HG03378 (cell line): ENCODE results near the gene STK40.

Source experiments
- ATAC-seq: cut with Tn5 transposase; IDR thresholded peaks from one replicate; pipeline ENCODE4 v1.9.1; 2021; ENCODE audit warnings: mild to moderate bottlenecking, moderate library complexity; ENCODE audit not compliant: unreplicated experiment

Gene STK40

GRCh38 chr1:36346741-36347370, 38.9 kb downstream of the STK40 start:
- no peak for ATAC-seq

- no peak for ATAC-seq
Observed at GRCh38 chr1:36345353-36345752, 40.4 kb downstream of the STK40 start.

GRCh38 chr1:36344395-36344680, 41.4 kb downstream of the STK40 start:
- ATAC-seq, result no peak

- ATAC-seq, result no peak
Observed at GRCh38 chr1:36343651-36344394, 41.9 kb downstream of the STK40 start.

- ATAC-seq, result no peak
Observed at GRCh38 chr1:36342426-36343185, 43.1 kb downstream of the STK40 start.

GRCh38 chr1:36341626-36342320, 44.0 kb downstream of the STK40 start:
- no peak for ATAC-seq

GRCh38 chr1:36339615-36340014, 46.1 kb downstream of the STK40 start:
- no peak for ATAC-seq

- ATAC-seq, result no peak
Observed at GRCh38 chr1:36339215-36339614, 46.5 kb downstream of the STK40 start.

- no peak for ATAC-seq
Observed at GRCh38 chr1:36337830-36338229, 47.9 kb downstream of the STK40 start.

- no peak for ATAC-seq
Observed at GRCh38 chr1:36330940-36331339, 54.8 kb downstream of the STK40 start.

- no peak for ATAC-seq
Observed at GRCh38 chr1:36329817-36330216, 55.9 kb downstream of the STK40 start.

- no peak for ATAC-seq
Observed at GRCh38 chr1:36328713-36329112, 57.0 kb downstream of the STK40 start.

GRCh38 chr1:36328088-36328480, 57.6 kb downstream of the STK40 start:
- no peak for ATAC-seq

GRCh38 chr1:36327421-36328087, 58.2 kb downstream of the STK40 start:
- no peak for ATAC-seq

GRCh38 chr1:36326499-36326898, 59.2 kb downstream of the STK40 start:
- ATAC-seq, result no peak

- no peak for ATAC-seq
Observed at GRCh38 chr1:36324353-36324703, 61.4 kb downstream of the STK40 start.

GRCh38 chr1:36323636-36324352, 61.9 kb downstream of the STK40 start, which contains the start of gene EVA1B:
EVA1B (minus strand) TSS chr1:36323645; CDS start chr1:36323037, 608 bp downstream.
- no peak for ATAC-seq

GRCh38 chr1:36322786-36323635, 62.7 kb downstream of the STK40 start:
- no peak for ATAC-seq

- ATAC-seq, result no peak
Observed at GRCh38 chr1:36322041-36322785, 63.5 kb downstream of the STK40 start.
